Measurements from ENCODE around the gene UBALD2. TPM values are rescaled to one million over a fixed set of nuclear protein-coding genes. Genes with fewer than 3 reads are reported as not detected.

The UBALD2 gene
- polyA plus RNA-seq, 1 experiment: 18.1 TPM

GRCh38 chr17:76268015-76268749 lies 3.0 kb downstream of the UBALD2 start:
- no peak for DNase-seq (ENCODE audit: low read depth, low spot score)
- CTCF ChIA-PET: interaction anchor here (1.1 to 3.9 kb wide), 2 partner anchors 11 to 14 kb away, joined by 4 to 47 read pairs; no protein-coding TSS in a partner anchor
- no peak for TF ChIP-seq CTCF (IDR thresholded peaks at IDR 0.05; ENCODE audit: low read depth, low read length)
- no peak overlapping the region for H3K27ac ChIP-seq (ENCODE audit: low read depth, low read length)
- POLR2A ChIA-PET: interaction anchor here (0.6 to 1.2 kb wide), 2 partner anchors 22 to 162 kb away, joined by 3 read pairs; no protein-coding TSS in a partner anchor
- no peaks in the 10 kb centered on the region for H3K27me3 ChIP-seq (ENCODE audit: control insufficient read depth, insufficient read depth, low read length)
- no peaks in the 10 kb centered on the region for H3K9me3 ChIP-seq (ENCODE audit: control insufficient read depth, insufficient read depth, low read length)
- no peak overlapping the region for H3K4me3 ChIP-seq (ENCODE audit: low read depth, low read length)

GRCh38 chr17:76268991-76269981 lies 4.1 kb downstream of the UBALD2 start:
- DNase-seq (ENCODE audit: low read depth, low spot score): no peak
- POLR2A ChIA-PET: interaction anchor here (0.5 to 0.6 kb wide), 2 partner anchors 36 to 109 kb away, joined by 5 to 6 read pairs; no protein-coding TSS in a partner anchor
- Histone ChIP-seq H3K27ac (ENCODE audit: low read depth, low read length) (no peak overlapping the region), H3K9me3 (ENCODE audit: control insufficient read depth, insufficient read depth, low read length) (no peaks in the 10 kb centered on the region), H3K4me3 (ENCODE audit: low read depth, low read length) (no peak overlapping the region), H3K27me3 (ENCODE audit: control insufficient read depth, insufficient read depth, low read length) (no peaks in the 10 kb centered on the region)
- CTCF ChIA-PET: interaction anchor here (0.6 to 3.9 kb wide), 4 partner anchors 10 to 148 kb away, joined by 3 to 47 read pairs (median 4); no protein-coding TSS in a partner anchor
- no peak for TF ChIP-seq CTCF (IDR thresholded peaks at IDR 0.05; ENCODE audit: low read depth, low read length)

GRCh38 chr17:76270127-76270592 lies 5.0 kb downstream of the UBALD2 start:
- Histone ChIP-seq H3K27ac (ENCODE audit: low read depth, low read length) (no peak overlapping the region), H3K9me3 (ENCODE audit: control insufficient read depth, insufficient read depth, low read length) (no peaks in the 10 kb centered on the region), H3K4me3 (ENCODE audit: low read depth, low read length) (no peak overlapping the region), H3K27me3 (ENCODE audit: control insufficient read depth, insufficient read depth, low read length) (no peaks in the 10 kb centered on the region)
- no peak for TF ChIP-seq CTCF (IDR thresholded peaks at IDR 0.05; ENCODE audit: low read depth, low read length)
- no peak for DNase-seq (ENCODE audit: low read depth, low spot score)
- ChIA-PET POLR2A (no interaction called here), CTCF (interaction anchor here (0.6 to 3.9 kb wide), 3 partner anchors 9 to 79 kb away, joined by 3 to 47 read pairs (median 7); no protein-coding TSS in a partner anchor)

- ChIA-PET CTCF (interaction anchor here (1.6 kb wide), 1 partner anchor 8 kb away, joined by 7 read pairs; no protein-coding TSS in a partner anchor), POLR2A (no interaction called here)
- Histone ChIP-seq H3K4me3 (ENCODE audit: low read depth, low read length) (no peak overlapping the region), H3K27ac (ENCODE audit: low read depth, low read length) (no peak overlapping the region), H3K9me3 (ENCODE audit: control insufficient read depth, insufficient read depth, low read length) (no peaks in the 10 kb centered on the region), H3K27me3 (ENCODE audit: control insufficient read depth, insufficient read depth, low read length) (no peaks in the 10 kb centered on the region)
- TF ChIP-seq CTCF (IDR thresholded peaks at IDR 0.05; ENCODE audit: low read depth, low read length): no peak
- DNase-seq (ENCODE audit: low read depth, low spot score): no peak
Measured at GRCh38 chr17:76270770-76271668, 5.9 kb downstream of the UBALD2 start.

Measured in AG04450 (cell line).